HFFc6 (cell line): ENCODE measurements around the gene IL17RE. TPM values are rescaled to one million over a fixed set of nuclear protein-coding genes. Genes with fewer than 3 reads are reported as not detected.
"Not testable (repeated sequence)": the region's sequence is repeated elsewhere in the genome, so short reads cannot be mapped to it uniquely, and the experiment has no call there.

ENCODE experiments used
- DNase-seq: peaks from one replicate; pipeline ENCODE4 v3.0.0-alpha.2; 2018
- H3K27ac Mint-ChIP-seq: 2 replicates; pipeline ENCODE4 v1.8.0; 2020; ENCODE audit warnings: mild to moderate bottlenecking, mixed read lengths
- H3K27me3 Mint-ChIP-seq: 2 replicates; pipeline ENCODE4 v1.8.0; 2021; ENCODE audit warnings: mild to moderate bottlenecking, moderate library complexity, mixed read lengths; ENCODE audit not compliant: insufficient read depth
- H3K36me3 Mint-ChIP-seq: 2 replicates; pipeline ENCODE4 v1.8.0; 2021; ENCODE audit warnings: low read depth, mixed read lengths
- H3K4me1 Mint-ChIP-seq: 2 replicates; pipeline ENCODE4 v1.8.0; 2020; ENCODE audit warnings: low read depth, mixed read lengths
- H3K4me3 Mint-ChIP-seq: 2 replicates; pipeline ENCODE4 v1.8.0; 2020; ENCODE audit warnings: mild to moderate bottlenecking, moderate library complexity, mixed read lengths
- H3K9me3 Mint-ChIP-seq: 2 replicates; pipeline ENCODE4 v1.8.0; 2020; ENCODE audit warnings: mild to moderate bottlenecking, mixed read lengths
- CTCF ChIP-seq: fragments of 200-600 bp; sonication (generic); IDR thresholded peaks from 2 replicates; pipeline ENCODE4 v1.5.0; 2021; ENCODE audit warnings: antibody characterized with exemption, mild to moderate bottlenecking
- total RNA-seq, 6 experiments: library from RNA; stranded (reverse); fragmentation: NEBNext Ultra II Directional; extraction: Animal tissue kit (Norgen Biotek cat#: 25700); gene quantifications; 2 replicates in 1 of 6; 3 replicates in 5 of 6; pipeline ENCODE4 v1.2.3, GENCODE V29; 2021

Gene IL17RE
- total RNA-seq, 6 experiments from 2014 or later = 0.51 to 0.80 (median 0.65) TPM

GRCh38 chr3:9861626-9862130, 41.0 kb upstream of the IL17RE start:
- TF ChIP-seq CTCF = no peak
- Mint-ChIP-seq H3K9me3 (no peaks in the 10 kb centered on the region), H3K27me3 (peaks cover 2% of the 10 kb centered on the region; the same call in 1 of the 2 replicates), H3K4me1 (peaks cover 6% of the 10 kb centered on the region), H3K27ac (no peak overlapping the region), H3K36me3 (no peaks in the 10 kb centered on the region), H3K4me3 (no peak overlapping the region)
- no peak for DNase-seq

GRCh38 chr3:9862391-9863057, 40.1 kb upstream of the IL17RE start:
- Mint-ChIP-seq H3K36me3 (no peaks in the 10 kb centered on the region), H3K4me1 (peaks cover 6% of the 10 kb centered on the region), H3K27me3 (no peaks in the 10 kb centered on the region), H3K9me3 (no peaks in the 10 kb centered on the region), H3K27ac (no peak overlapping the region), H3K4me3 (no peak overlapping the region)
- DNase-seq = peak; percentile 31
- TF ChIP-seq CTCF = peak; percentile 72

- no peak overlapping the region for H3K4me3 Mint-ChIP-seq
These were observed 39.4 kb upstream of the IL17RE start for GRCh38 chr3:9863058-9863772.

GRCh38 chr3:9864200-9864927, 38.3 kb upstream of the IL17RE start:
- no peak for TF ChIP-seq CTCF
- peaks cover 6% of the 10 kb centered on the region for H3K4me1 Mint-ChIP-seq
- H3K9me3 Mint-ChIP-seq = no peaks in the 10 kb centered on the region
- DNase-seq = peak; percentile 34
- no peaks in the 10 kb centered on the region for H3K27me3 Mint-ChIP-seq
- no peak overlapping the region for H3K4me3 Mint-ChIP-seq
- H3K36me3 Mint-ChIP-seq = no peaks in the 10 kb centered on the region
- H3K27ac Mint-ChIP-seq = peak overlapping the region; percentile 38; the same call in 1 of the 2 replicates

More at GRCh38 chr3:9863058-9863772, 39.4 kb upstream of the IL17RE start:
- peaks cover 6% of the 10 kb centered on the region for H3K4me1 Mint-ChIP-seq
- H3K9me3 Mint-ChIP-seq = no peaks in the 10 kb centered on the region
- H3K27me3 Mint-ChIP-seq = no peaks in the 10 kb centered on the region
- H3K27ac Mint-ChIP-seq = no peak overlapping the region
- no peak for TF ChIP-seq CTCF
- DNase-seq = no peak
- H3K36me3 Mint-ChIP-seq = no peaks in the 10 kb centered on the region

GRCh38 chr3:9865125-9865637, 37.5 kb upstream of the IL17RE start:
- H3K9me3 Mint-ChIP-seq, H3K27ac Mint-ChIP-seq, H3K36me3 Mint-ChIP-seq, H3K4me3 Mint-ChIP-seq, DNase-seq, H3K4me1 Mint-ChIP-seq, H3K27me3 Mint-ChIP-seq: not testable (repeated sequence)
